Left ventricle myocardium inferior (tissue), 1 donor: ENCODE data around the gene ARL2. TPM values are rescaled to one million over a fixed set of nuclear protein-coding genes. Genes with fewer than 3 reads are reported as not detected.
A peak's percentile ranks its signal among the peaks of the same experiment; 100 is the strongest.

Source experiments
- DNase-seq: peaks from one replicate; pipeline ENCODE4 v3.0.0-alpha.2; 2020
- H3K27ac ChIP-seq: fragments of 200-600 bp; replicated peaks from 2 replicates; pipeline ENCODE4 v1.8.0; 2021
- H3K27me3 ChIP-seq: fragments of 200-600 bp; 2 replicates; pipeline ENCODE4 v1.8.0; 2021; ENCODE audit warnings: low read depth
- H3K36me3 ChIP-seq: fragments of 200-600 bp; 2 replicates; pipeline ENCODE4 v1.8.0; 2021
- H3K4me1 ChIP-seq: fragments of 200-600 bp; 2 replicates; pipeline ENCODE4 v1.8.0; 2021
- H3K4me3 ChIP-seq: fragments of 200-600 bp; 2 replicates; pipeline ENCODE4 v1.8.0; 2021; ENCODE audit warnings: mild to moderate bottlenecking, moderate library complexity
- H3K9me3 ChIP-seq: fragments of 200-600 bp; replicated peaks from 2 replicates; pipeline ENCODE4 v1.8.0; 2021
- CTCF ChIP-seq: fragments of 200-600 bp; IDR thresholded peaks from 2 replicates; pipeline ENCODE4 v1.8.0; 2021; ENCODE audit warnings: antibody characterized with exemption, mild to moderate bottlenecking, borderline replicate concordance
- intact Hi-C: fragments of 100-400 bp; cut with micrococcal nuclease; formaldehyde crosslinking; loops from one replicate; pipeline ENCODE4 v1.11.0; 2022
- total RNA-seq: library from RNA; stranded (reverse); fragmentation: NEBNext Ultra II Directional; extraction: Animal tissue kit (Norgen Biotek cat#: 25700); gene quantifications from one replicate; pipeline ENCODE4 v1.2.1, GENCODE V29; 2021
- donor health status: DM: no; HTN: yes; CAD: no; lungs with severe emphysema.

Gene ARL2
- total RNA-seq, 1 donor from 2014 or later: 128 TPM

- H3K27ac ChIP-seq: peak overlapping the region; percentile 100
- H3K4me1 ChIP-seq: peaks cover 34% of the 10 kb centered on the region
- peak; percentile 73 for TF ChIP-seq CTCF
- peaks cover 5% of the 10 kb centered on the region for H3K36me3 ChIP-seq
- peak overlapping the region; percentile 86 for H3K4me3 ChIP-seq
- intact Hi-C loops: no loop called here
- DNase-seq: peak; percentile 92
- no peaks in the 10 kb centered on the region for H3K9me3 ChIP-seq
- H3K27me3 ChIP-seq: no peaks in the 10 kb centered on the region
Observed at GRCh38 chr11:65013130-65013887, 651 bp upstream of the ARL2 start.

- intact Hi-C loops: no loop called here
- no peaks in the 10 kb centered on the region for H3K9me3 ChIP-seq
- peaks cover 19% of the 10 kb centered on the region for H3K36me3 ChIP-seq
- TF ChIP-seq CTCF: no peak
- H3K27me3 ChIP-seq: no peaks in the 10 kb centered on the region
- H3K4me3 ChIP-seq: peak overlapping the region; percentile 86
- H3K4me1 ChIP-seq: peaks cover 34% of the 10 kb centered on the region
- peak overlapping the region; percentile 100 for H3K27ac ChIP-seq
- no peak for DNase-seq
Observed at GRCh38 chr11:65014726-65015227, 817 bp downstream of the ARL2 start.

- intact Hi-C loops: no loop called here
- Histone ChIP-seq H3K9me3 (no peaks in the 10 kb centered on the region), H3K36me3 (peaks cover 36% of the 10 kb centered on the region), H3K27ac (no peak overlapping the region), H3K4me3 (no peak overlapping the region), H3K27me3 (no peaks in the 10 kb centered on the region), H3K4me1 (peaks cover 34% of the 10 kb centered on the region)
- no peak for TF ChIP-seq CTCF
- DNase-seq: no peak
Observed at GRCh38 chr11:65016705-65017104, 2.7 kb downstream of the ARL2 start.

GRCh38 chr11:65017937-65018336 is 4.0 kb downstream of the ARL2 start:
- Histone ChIP-seq H3K36me3 (peaks cover 42% of the 10 kb centered on the region), H3K27me3 (no peaks in the 10 kb centered on the region), H3K4me1 (peaks cover 31% of the 10 kb centered on the region), H3K27ac (no peak overlapping the region), H3K9me3 (no peaks in the 10 kb centered on the region), H3K4me3 (no peak overlapping the region)
- no peak for TF ChIP-seq CTCF
- no peak for DNase-seq
- intact Hi-C loops: no loop called here

GRCh38 chr11:65019824-65020223 is 5.9 kb downstream of the ARL2 start:
- Histone ChIP-seq H3K27ac (no peak overlapping the region), H3K4me3 (no peak overlapping the region), H3K27me3 (no peaks in the 10 kb centered on the region), H3K4me1 (peaks cover 18% of the 10 kb centered on the region), H3K36me3 (peaks cover 42% of the 10 kb centered on the region), H3K9me3 (no peaks in the 10 kb centered on the region)
- no peak for DNase-seq
- TF ChIP-seq CTCF: no peak
- intact Hi-C loops: no loop called here
